Neural cell (in vitro differentiated cells): ENCODE results near the gene CACNA2D1.

Source experiments
- CTCF ChIP-seq: fragments of 450-650 bp; IDR thresholded peaks from 2 replicates; pipeline ENCODE4 v1.5.1; 2014; ENCODE audit warnings: antibody characterized with exemption, mild to moderate bottlenecking, moderate library complexity; ENCODE audit not compliant: poor library complexity, severe bottlenecking
- EP300 ChIP-seq: fragments of 450-650 bp; conservative IDR thresholded peaks from 2 replicates; pipeline ENCODE4 v1.6.1; 2014; ENCODE audit warnings: antibody characterized with exemption, mild to moderate bottlenecking, moderate library complexity; ENCODE audit not compliant: poor library complexity, severe bottlenecking
- EZH2 ChIP-seq: fragments of 200-600, 300-800 bp; shearing (Covaris generic), sonication (generic); IDR thresholded peaks from 2 replicates; pipeline ENCODE4 v1.6.1; 2014; ENCODE audit warnings: antibody characterized with exemption, low read length, borderline replicate concordance, mild to moderate bottlenecking; ENCODE audit not compliant: insufficient read depth, poor library complexity, severe bottlenecking
- MXI1 ChIP-seq: fragments of 450-650 bp; conservative IDR thresholded peaks from 2 replicates; pipeline ENCODE4 v1.6.1; 2014; ENCODE audit warnings: antibody characterized with exemption, mild to moderate bottlenecking; ENCODE audit not compliant: poor library complexity, severe bottlenecking
- POLR2AphosphoS5 ChIP-seq: IDR thresholded peaks from 2 replicates; pipeline ENCODE4 v1.6.1; 2012
- RAD21 ChIP-seq: fragments of 450-650 bp; conservative IDR thresholded peaks from 2 replicates; pipeline ENCODE4 v1.6.1; 2014; ENCODE audit warnings: antibody characterized with exemption, mild to moderate bottlenecking, moderate library complexity
- REST ChIP-seq: IDR thresholded peaks from 2 replicates; pipeline ENCODE4 v1.6.1; 2012; ENCODE audit warnings: borderline replicate concordance
- SMC3 ChIP-seq: fragments of 450-650 bp; conservative IDR thresholded peaks from 2 replicates; pipeline ENCODE4 v1.6.1; 2014; ENCODE audit warnings: antibody characterized with exemption, mild to moderate bottlenecking, moderate library complexity; ENCODE audit not compliant: poor library complexity
- TAF1 ChIP-seq: IDR thresholded peaks from 2 replicates; pipeline ENCODE4 v1.6.1; 2012; ENCODE audit warnings: low read depth

GRCh38 chr7:81973117-81973516 is 470.5 kb downstream of the CACNA2D1 start:
- TF ChIP-seq EZH2, result no peak
- no peak for TF ChIP-seq POLR2AphosphoS5
- TF ChIP-seq CTCF, result no peak
- no peak for TF ChIP-seq RAD21
- no peak for TF ChIP-seq EP300
- no peak for TF ChIP-seq MXI1
- TF ChIP-seq SMC3, result no peak
- TF ChIP-seq REST, result no peak
- TF ChIP-seq TAF1, result no peak
